WTC11 (cell line): ENCODE data around the gene NTRK1. TPM values are rescaled to one million over a fixed set of nuclear protein-coding genes. Genes with fewer than 3 reads are reported as not detected.

Experiments used
- ATAC-seq: fragments of 200-7000 bp; cut with Tn5 transposase; 2 replicates; pipeline ENCODE4 v1.10.0; 2021; ENCODE audit warnings: mild to moderate bottlenecking, moderate library complexity
- CTCF ChIA-PET: fragments of 300-600 bp; sonication (Branson Sonifier 250); formaldehyde crosslinking; loops from one replicate; lab custom pipeline; 2021; ENCODE audit warnings: antibody characterized with exemption; lab: Charles Lee
- POLR2A ChIA-PET: fragments of 350-600 bp; sonication (Branson Sonifier 250); formaldehyde crosslinking; loops from one replicate; lab custom pipeline; 2021; ENCODE audit warnings: antibody characterized with exemption; lab: Charles Lee
- DNase-seq: peaks from one replicate; pipeline ENCODE4 v3.0.0; 2021; ENCODE audit warnings: low spot score
- H3K27ac Mint-ChIP-seq: 2 replicates; pipeline ENCODE4 v1.8.0; 2021; ENCODE audit warnings: mixed read lengths
- H3K27me3 Mint-ChIP-seq: 2 replicates; pipeline ENCODE4 v1.8.0; 2021; ENCODE audit warnings: low read depth, mild to moderate bottlenecking, moderate library complexity, mixed read lengths
- H3K36me3 Mint-ChIP-seq: 2 replicates; pipeline ENCODE4 v1.8.0; 2021; ENCODE audit warnings: mixed read lengths
- H3K4me1 Mint-ChIP-seq: 2 replicates; pipeline ENCODE4 v1.8.0; 2022; ENCODE audit warnings: mixed read lengths
- H3K4me3 Mint-ChIP-seq: 2 replicates; pipeline ENCODE4 v1.8.0; 2021; ENCODE audit warnings: mild to moderate bottlenecking, moderate library complexity, mixed read lengths
- H3K9me3 Mint-ChIP-seq: 2 replicates; pipeline ENCODE4 v1.8.0; 2021; ENCODE audit warnings: mixed read lengths
- CBFB ChIP-seq: sonication (generic); formaldehyde crosslinking; IDR thresholded peaks from 2 replicates; pipeline ENCODE4 v1.8.1; 2022; ENCODE audit warnings: mild to moderate bottlenecking, low read depth, missing genetic modification reagents
- ESRRA ChIP-seq: sonication (generic); formaldehyde crosslinking; IDR thresholded peaks from 2 replicates; pipeline ENCODE4 v1.8.1; 2022; ENCODE audit warnings: mild to moderate bottlenecking, missing genetic modification reagents, borderline replicate concordance
- FOXJ3 ChIP-seq: sonication (generic); formaldehyde crosslinking; IDR thresholded peaks from 2 replicates; pipeline ENCODE4 v1.9.0; 2021; ENCODE audit warnings: missing genetic modification reagents, mild to moderate bottlenecking, borderline replicate concordance
- FOXK1 ChIP-seq: sonication (generic); formaldehyde crosslinking; IDR thresholded peaks from 2 replicates; pipeline ENCODE4 v1.8.0; 2022; ENCODE audit warnings: mild to moderate bottlenecking, moderate library complexity, missing genetic modification reagents
- FOXP1 ChIP-seq: sonication (generic); formaldehyde crosslinking; IDR thresholded peaks from 2 replicates; pipeline ENCODE4 v1.8.0; 2022; ENCODE audit warnings: missing genetic modification reagents, mild to moderate bottlenecking, moderate library complexity, borderline replicate concordance
- IRF2 ChIP-seq: sonication (generic); formaldehyde crosslinking; IDR thresholded peaks from 2 replicates; pipeline ENCODE4 v1.8.0; 2022; ENCODE audit warnings: low read depth, missing genetic modification reagents, borderline replicate concordance
- NFYB ChIP-seq: sonication (generic); formaldehyde crosslinking; conservative IDR thresholded peaks from 2 replicates; pipeline ENCODE4 v1.8.0; 2022; ENCODE audit warnings: low read depth, missing genetic modification reagents
- PRRX2 ChIP-seq: fragments of 250-450 bp; sonication (Bioruptor Pico); IDR thresholded peaks from 2 replicates; pipeline ENCODE4 v1.8.0; 2021; ENCODE audit warnings: mild to moderate bottlenecking
- SMAD4 ChIP-seq: sonication (generic); formaldehyde crosslinking; IDR thresholded peaks from 2 replicates; pipeline ENCODE4 v1.8.0; 2022; ENCODE audit warnings: mild to moderate bottlenecking, missing genetic modification reagents
- SOX15 ChIP-seq: fragments of 250-450 bp; sonication (Bioruptor Pico); IDR thresholded peaks from 2 replicates; pipeline ENCODE4 v1.9.0; 2021; ENCODE audit warnings: mild to moderate bottlenecking
- TP53 ChIP-seq: sonication (generic); formaldehyde crosslinking; IDR thresholded peaks from 2 replicates; pipeline ENCODE4 v1.8.1; 2023; ENCODE audit warnings: mild to moderate bottlenecking, missing genetic modification reagents
- ZNF219 ChIP-seq: sonication (generic); formaldehyde crosslinking; IDR thresholded peaks from 2 replicates; pipeline ENCODE4 v1.8.0; 2023; ENCODE audit warnings: missing genetic modification reagents, mild to moderate bottlenecking, borderline replicate concordance
- ZNF416 ChIP-seq: fragments of 250-450 bp; sonication (Bioruptor Pico); IDR thresholded peaks from 2 replicates; pipeline ENCODE4 v1.9.0; 2021; ENCODE audit warnings: mild to moderate bottlenecking, inconsistent platforms
- total RNA-seq: library from RNA; stranded (reverse); gene quantifications from 3 replicates; pipeline ENCODE4 v1.2.3, GENCODE V29; 2021
- TF ChIP-seq, protein P1 (sequence below): fragments of 250-450 bp; sonication (Bioruptor Pico); IDR thresholded peaks from 2 replicates; pipeline ENCODE4 v2.1.2; 2022; ENCODE audit warnings: mild to moderate bottlenecking, moderate library complexity
- TF ChIP-seq, protein P2 (sequence below): sonication (generic); formaldehyde crosslinking; IDR thresholded peaks from 2 replicates; pipeline ENCODE4 v1.8.0; 2022; ENCODE audit warnings: mild to moderate bottlenecking, missing genetic modification reagents
- TF ChIP-seq, protein P3 (sequence below): sonication (generic); formaldehyde crosslinking; IDR thresholded peaks from 2 replicates; pipeline ENCODE4 v1.8.0; 2023; ENCODE audit warnings: mild to moderate bottlenecking, missing genetic modification reagents
- TF ChIP-seq, protein P4 (sequence below): sonication (generic); formaldehyde crosslinking; IDR thresholded peaks from 2 replicates; pipeline ENCODE4 v1.8.1; 2023; ENCODE audit warnings: mild to moderate bottlenecking, moderate library complexity, missing genetic modification reagents
- TF ChIP-seq, protein P5 (sequence below): fragments of 250-450 bp; sonication (Bioruptor Pico); IDR thresholded peaks from 2 replicates; pipeline ENCODE4 v1.9.0; 2021; ENCODE audit warnings: mild to moderate bottlenecking, borderline replicate concordance
- TF ChIP-seq, protein P6 (sequence below): sonication (generic); formaldehyde crosslinking; conservative IDR thresholded peaks from 2 replicates; pipeline ENCODE4 v1.8.1; 2022; ENCODE audit warnings: mild to moderate bottlenecking, missing genetic modification reagents

The NTRK1 gene
- total RNA-seq, 1 experiment from 2014 or later, result 0.42 TPM

DNA sequence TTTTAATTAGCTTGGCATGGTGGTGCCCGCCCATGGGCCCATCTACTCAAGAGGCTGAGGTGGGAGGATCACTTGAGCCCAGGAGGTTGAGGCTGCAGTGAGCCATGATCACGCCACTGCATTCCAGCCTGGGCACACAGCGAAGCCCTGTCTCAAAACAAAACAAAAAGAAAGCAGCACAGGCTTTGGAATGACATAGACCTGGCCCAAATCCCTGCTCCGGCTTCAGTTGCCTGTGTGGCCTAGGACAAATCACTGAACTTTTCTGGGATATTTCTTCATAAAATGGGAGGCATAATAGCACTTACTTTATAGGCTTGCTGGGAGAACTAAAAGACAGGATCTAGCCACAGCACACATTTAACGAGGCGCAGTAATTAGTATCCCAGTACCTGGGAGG is 35.3 kb downstream of the NTRK1 start (continued):
- TF ChIP-seq, protein P1, sequence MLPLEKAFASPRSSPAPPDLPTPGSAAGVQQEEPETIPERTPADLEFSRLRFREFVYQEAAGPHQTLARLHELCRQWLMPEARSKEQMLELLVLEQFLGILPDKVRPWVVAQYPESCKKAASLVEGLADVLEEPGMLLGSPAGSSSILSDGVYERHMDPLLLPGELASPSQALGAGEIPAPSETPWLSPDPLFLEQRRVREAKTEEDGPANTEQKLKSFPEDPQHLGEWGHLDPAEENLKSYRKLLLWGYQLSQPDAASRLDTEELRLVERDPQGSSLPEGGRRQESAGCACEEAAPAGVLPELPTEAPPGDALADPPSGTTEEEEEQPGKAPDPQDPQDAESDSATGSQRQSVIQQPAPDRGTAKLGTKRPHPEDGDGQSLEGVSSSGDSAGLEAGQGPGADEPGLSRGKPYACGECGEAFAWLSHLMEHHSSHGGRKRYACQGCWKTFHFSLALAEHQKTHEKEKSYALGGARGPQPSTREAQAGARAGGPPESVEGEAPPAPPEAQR, result no peak
- no peak for TF ChIP-seq FOXP1
- TF ChIP-seq IRF2 (CRISPR knock-in tag), result no peak
- no peak for TF ChIP-seq FOXJ3 (CRISPR knock-in tag)
- TF ChIP-seq, protein P2, sequence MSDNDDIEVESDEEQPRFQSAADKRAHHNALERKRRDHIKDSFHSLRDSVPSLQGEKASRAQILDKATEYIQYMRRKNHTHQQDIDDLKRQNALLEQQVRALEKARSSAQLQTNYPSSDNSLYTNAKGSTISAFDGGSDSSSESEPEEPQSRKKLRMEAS (CRISPR knock-in tag), result no peak

DNA sequence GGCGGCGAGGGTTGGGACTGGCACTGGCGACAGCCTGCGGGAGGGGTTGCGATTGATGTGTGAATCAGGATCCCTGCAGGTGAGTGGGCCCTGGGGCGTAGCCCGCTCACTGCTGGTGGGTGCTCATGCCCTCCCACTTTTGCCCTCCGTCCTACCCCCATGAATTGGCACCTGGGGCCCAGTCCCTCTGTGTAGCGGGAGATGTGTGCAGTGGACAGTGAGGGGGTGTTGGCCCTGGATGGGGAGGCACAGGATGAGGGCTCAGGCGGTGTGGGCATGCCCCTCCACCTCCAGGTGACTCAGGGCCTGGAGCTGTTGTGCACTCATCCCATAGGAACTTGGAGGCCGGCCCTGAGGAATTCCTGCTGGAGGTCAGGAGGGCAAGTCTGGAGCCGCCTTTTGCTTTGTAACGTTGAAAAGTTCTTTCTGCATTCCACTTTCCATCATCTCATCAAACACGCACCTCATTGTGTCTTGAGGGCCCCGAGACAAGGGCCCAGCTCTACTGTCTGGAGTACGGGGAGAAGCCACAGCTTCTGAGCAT is 35.9 kb downstream of the NTRK1 start:
- Mint-ChIP-seq H3K4me1 (peaks cover 20% of the 10 kb centered on the region), H3K27ac (no peak overlapping the region), H3K27me3 (peaks cover 53% of the 10 kb centered on the region), H3K4me3 (no peak overlapping the region), H3K9me3 (no peaks in the 10 kb centered on the region), H3K36me3 (no peaks in the 10 kb centered on the region)
- CTCF ChIA-PET, result interaction anchor here (1.0 to 1.9 kb wide), 4 partner anchors 14 to 31 kb away, joined by 3 to 8 read pairs (median 6); partner anchors contain the start of gene LRRC71
- POLR2A ChIA-PET, result no interaction called here
- ATAC-seq (no peak), DNase-seq (no peak)
- no peak for TF ChIP-seq NFYB (CRISPR knock-in tag)
- TF ChIP-seq ZNF219 (CRISPR knock-in tag), result no peak
- TF ChIP-seq, protein P3, sequence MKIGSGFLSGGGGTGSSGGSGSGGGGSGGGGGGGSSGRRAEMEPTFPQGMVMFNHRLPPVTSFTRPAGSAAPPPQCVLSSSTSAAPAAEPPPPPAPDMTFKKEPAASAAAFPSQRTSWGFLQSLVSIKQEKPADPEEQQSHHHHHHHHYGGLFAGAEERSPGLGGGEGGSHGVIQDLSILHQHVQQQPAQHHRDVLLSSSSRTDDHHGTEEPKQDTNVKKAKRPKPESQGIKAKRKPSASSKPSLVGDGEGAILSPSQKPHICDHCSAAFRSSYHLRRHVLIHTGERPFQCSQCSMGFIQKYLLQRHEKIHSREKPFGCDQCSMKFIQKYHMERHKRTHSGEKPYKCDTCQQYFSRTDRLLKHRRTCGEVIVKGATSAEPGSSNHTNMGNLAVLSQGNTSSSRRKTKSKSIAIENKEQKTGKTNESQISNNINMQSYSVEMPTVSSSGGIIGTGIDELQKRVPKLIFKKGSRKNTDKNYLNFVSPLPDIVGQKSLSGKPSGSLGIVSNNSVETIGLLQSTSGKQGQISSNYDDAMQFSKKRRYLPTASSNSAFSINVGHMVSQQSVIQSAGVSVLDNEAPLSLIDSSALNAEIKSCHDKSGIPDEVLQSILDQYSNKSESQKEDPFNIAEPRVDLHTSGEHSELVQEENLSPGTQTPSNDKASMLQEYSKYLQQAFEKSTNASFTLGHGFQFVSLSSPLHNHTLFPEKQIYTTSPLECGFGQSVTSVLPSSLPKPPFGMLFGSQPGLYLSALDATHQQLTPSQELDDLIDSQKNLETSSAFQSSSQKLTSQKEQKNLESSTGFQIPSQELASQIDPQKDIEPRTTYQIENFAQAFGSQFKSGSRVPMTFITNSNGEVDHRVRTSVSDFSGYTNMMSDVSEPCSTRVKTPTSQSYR, result no peak
- TF ChIP-seq, protein P4, sequence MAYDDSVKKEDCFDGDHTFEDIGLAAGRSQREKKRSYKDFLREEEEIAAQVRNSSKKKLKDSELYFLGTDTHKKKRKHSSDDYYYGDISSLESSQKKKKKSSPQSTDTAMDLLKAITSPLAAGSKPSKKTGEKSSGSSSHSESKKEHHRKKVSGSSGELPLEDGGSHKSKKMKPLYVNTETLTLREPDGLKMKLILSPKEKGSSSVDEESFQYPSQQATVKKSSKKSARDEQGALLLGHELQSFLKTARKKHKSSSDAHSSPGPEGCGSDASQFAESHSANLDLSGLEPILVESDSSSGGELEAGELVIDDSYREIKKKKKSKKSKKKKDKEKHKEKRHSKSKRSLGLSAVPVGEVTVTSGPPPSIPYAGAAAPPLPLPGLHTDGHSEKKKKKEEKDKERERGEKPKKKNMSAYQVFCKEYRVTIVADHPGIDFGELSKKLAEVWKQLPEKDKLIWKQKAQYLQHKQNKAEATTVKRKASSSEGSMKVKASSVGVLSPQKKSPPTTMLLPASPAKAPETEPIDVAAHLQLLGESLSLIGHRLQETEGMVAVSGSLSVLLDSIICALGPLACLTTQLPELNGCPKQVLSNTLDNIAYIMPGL (CRISPR knock-in tag), result no peak
- TF ChIP-seq, protein P5, sequence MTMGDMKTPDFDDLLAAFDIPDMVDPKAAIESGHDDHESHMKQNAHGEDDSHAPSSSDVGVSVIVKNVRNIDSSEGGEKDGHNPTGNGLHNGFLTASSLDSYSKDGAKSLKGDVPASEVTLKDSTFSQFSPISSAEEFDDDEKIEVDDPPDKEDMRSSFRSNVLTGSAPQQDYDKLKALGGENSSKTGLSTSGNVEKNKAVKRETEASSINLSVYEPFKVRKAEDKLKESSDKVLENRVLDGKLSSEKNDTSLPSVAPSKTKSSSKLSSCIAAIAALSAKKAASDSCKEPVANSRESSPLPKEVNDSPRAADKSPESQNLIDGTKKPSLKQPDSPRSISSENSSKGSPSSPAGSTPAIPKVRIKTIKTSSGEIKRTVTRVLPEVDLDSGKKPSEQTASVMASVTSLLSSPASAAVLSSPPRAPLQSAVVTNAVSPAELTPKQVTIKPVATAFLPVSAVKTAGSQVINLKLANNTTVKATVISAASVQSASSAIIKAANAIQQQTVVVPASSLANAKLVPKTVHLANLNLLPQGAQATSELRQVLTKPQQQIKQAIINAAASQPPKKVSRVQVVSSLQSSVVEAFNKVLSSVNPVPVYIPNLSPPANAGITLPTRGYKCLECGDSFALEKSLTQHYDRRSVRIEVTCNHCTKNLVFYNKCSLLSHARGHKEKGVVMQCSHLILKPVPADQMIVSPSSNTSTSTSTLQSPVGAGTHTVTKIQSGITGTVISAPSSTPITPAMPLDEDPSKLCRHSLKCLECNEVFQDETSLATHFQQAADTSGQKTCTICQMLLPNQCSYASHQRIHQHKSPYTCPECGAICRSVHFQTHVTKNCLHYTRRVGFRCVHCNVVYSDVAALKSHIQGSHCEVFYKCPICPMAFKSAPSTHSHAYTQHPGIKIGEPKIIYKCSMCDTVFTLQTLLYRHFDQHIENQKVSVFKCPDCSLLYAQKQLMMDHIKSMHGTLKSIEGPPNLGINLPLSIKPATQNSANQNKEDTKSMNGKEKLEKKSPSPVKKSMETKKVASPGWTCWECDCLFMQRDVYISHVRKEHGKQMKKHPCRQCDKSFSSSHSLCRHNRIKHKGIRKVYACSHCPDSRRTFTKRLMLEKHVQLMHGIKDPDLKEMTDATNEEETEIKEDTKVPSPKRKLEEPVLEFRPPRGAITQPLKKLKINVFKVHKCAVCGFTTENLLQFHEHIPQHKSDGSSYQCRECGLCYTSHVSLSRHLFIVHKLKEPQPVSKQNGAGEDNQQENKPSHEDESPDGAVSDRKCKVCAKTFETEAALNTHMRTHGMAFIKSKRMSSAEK (CRISPR knock-in tag), result no peak
- no peak for TF ChIP-seq TP53 (CRISPR knock-in tag)
- no peak for TF ChIP-seq SOX15 (CRISPR knock-in tag)
- no peak for TF ChIP-seq ESRRA (CRISPR knock-in tag)
- TF ChIP-seq PRRX2, result no peak
- no peak for TF ChIP-seq IRF2 (CRISPR knock-in tag)
- no peak for TF ChIP-seq SMAD4 (CRISPR knock-in tag)
- TF ChIP-seq, protein P6, sequence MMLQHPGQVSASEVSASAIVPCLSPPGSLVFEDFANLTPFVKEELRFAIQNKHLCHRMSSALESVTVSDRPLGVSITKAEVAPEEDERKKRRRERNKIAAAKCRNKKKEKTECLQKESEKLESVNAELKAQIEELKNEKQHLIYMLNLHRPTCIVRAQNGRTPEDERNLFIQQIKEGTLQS (CRISPR knock-in tag), result no peak
- TF ChIP-seq ZNF416, result no peak
- TF ChIP-seq CBFB (CRISPR knock-in tag), result no peak
- no peak for TF ChIP-seq FOXK1 (CRISPR knock-in tag)
